B cell (primary cell): ENCODE measurements around the gene ALKBH7.

Experiments
- CTCF ChIP-seq: fragments of 200-600 bp; IDR thresholded peaks from one replicate; pipeline ENCODE4 v1.8.0; 2022; ENCODE audit warnings: antibody characterized with exemption, mild to moderate bottlenecking
- EZH2 ChIP-seq: IDR thresholded peaks from 2 replicates; pipeline ENCODE4 v1.6.1; 2012; ENCODE audit warnings: borderline replicate concordance, low read depth, mild to moderate bottlenecking, moderate library complexity, low read length; ENCODE audit not compliant: insufficient read depth, poor library complexity, severe bottlenecking

DNA sequence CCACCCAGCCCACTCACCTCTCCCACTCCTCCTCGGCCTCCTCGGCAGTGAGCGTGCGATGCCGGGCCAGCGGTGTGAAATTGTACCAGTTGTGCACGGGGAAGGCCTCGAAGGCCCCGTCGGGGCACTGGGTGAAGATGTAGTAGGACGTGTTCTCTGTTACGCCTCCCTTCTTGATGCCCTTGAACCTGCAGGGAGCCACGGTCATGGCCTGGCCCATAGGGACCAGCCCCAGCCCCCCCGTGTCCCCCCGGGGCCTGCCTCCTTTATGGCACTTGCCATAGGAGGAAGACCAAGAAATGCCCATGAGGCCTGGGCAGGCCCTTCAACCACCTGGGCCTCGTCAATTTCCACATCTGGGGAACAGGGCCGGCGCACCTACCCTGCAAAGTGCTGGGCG is 14.8 kb downstream of the ALKBH7 start:
- TF ChIP-seq CTCF: no peak
- no peak for TF ChIP-seq EZH2
